ENCODE data around the gene TNS4.

Gene TNS4

DNA sequence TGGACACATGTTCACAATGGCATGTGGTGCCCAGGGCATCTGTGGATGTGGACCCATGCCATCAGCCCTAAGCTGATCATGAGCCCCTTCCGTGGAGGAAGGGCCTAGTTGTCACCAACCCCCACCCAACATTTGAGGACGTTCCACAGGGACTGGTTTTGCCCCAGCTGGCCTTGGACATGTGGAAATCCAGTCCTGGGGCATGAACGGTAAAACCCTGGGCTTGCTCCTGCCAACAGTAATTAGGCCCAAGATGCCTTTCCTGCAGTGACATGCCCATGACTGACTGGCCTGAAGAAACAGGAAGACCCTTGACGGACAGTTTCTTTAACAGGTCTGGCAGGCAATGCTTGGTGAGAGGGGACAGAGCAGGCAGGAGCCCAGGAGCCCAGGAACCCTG is 7.7 kb downstream of the TNS4 start:
- no peak for DNase-seq (ENCODE audit: low read depth)

GRCh38 chr17:40491486-40491885 is 9.9 kb downstream of the TNS4 start:
- DNase-seq (ENCODE audit: low read depth), result no peak

GRCh38 chr17:40490982-40491381 is 10.4 kb downstream of the TNS4 start:
- no peak for DNase-seq (ENCODE audit: low read depth)

GRCh38 chr17:40490289-40490853 is 11.1 kb downstream of the TNS4 start:
- peak; percentile 10 for DNase-seq (ENCODE audit: low read depth)

GRCh38 chr17:40487371-40488020 is 13.9 kb downstream of the TNS4 start:
- DNase-seq (ENCODE audit: low read depth), result no peak

GRCh38 chr17:40486522-40487370 is 14.7 kb downstream of the TNS4 start:
- DNase-seq (ENCODE audit: low read depth), result no peak

DNA sequence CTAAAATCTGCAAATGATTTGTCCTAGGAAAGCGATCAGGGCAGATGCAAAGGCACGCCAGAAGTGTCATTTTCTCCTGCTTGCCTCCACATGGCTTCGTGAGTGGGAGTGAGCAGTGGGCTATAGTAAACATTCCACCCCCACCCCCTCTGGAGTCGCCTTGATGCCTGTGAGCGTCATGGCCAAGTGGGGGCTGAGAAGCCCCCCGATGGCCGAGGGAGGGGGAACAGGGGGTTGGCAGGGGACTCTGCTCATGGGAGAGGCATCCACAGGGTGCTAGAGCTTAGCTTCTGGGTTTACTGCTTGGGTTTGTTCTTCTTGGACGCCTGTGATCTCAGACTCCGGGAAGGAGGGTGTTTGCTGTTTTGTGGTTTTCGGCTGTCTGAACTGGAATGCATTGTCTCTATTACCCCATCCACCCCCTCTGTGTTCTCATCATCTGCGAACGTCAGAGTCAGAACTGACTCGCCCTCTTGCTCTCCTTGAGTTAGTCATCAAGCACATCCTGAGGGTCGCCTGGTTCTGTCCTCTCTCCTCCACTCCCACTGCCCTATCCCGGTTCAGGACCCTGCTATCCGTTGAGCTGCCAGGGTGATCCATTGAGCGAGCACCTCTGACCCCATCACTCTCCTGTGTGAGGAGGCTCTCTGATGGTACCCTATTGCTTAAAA is 15.4 kb downstream of the TNS4 start:
- no peak for DNase-seq (ENCODE audit: low read depth)

DNA sequence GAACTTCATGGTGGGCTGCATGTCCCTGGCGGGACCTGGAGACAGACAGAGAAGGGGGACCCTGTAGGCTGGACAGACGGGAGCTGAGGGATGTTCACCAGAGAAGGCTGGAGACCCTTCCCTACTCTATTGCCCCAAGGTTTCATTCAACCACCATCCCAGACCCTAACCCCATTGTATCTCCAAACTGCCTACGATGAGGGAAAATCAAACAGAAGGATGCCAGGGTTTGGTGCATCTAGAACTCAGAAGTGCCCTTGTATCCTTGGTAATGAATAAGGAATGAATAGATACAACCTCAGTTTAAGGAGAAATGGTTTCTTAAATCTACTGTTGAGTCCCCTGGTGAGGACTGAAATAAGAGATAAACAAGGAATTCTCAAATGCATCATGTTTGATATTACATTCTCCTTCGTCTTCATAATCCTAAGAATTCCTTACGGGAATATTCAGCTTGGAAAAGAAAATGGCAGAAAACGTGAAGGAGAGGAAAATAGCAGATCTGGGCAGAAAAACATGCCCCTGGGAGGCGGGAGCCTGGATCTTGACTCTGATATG is 16.4 kb downstream of the TNS4 start:
- DNase-seq (ENCODE audit: low read depth), result no peak

DNA sequence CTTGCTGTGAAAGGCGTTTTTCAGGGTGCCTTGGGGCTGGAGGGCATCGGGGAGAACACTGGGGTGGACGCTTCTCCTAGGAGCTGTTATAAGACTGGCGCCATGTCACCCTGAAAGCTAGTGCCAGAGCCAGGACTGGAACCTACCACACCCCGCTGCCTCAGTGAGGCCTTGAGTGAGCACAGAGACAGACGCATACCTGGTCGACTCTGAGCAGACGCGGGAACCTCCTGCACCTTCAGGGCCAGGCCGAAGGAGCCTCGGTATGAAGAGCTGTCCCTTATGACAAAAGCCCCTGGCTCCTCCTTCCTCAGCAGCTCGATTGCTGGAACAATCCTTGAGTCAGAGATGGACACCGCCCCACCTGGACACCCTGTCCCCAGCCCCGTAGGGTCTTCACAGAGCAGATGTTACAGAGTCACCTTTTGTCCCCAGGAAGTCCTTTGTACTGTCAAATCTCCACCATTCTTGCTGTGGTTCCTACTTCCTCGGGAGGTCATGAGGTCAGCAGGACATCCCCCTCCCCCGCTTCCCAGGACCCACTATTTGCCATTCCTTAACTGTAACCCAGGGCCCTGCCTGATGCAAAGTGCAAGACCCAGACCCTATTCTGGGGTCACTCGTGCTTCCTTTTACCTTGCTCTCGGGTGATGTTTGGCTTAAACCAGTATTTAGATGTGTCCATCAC is 17.0 kb downstream of the TNS4 start:
- DNase-seq (ENCODE audit: low read depth), result no peak

GRCh38 chr17:40483679-40484078 is 17.7 kb downstream of the TNS4 start:
- DNase-seq (ENCODE audit: low read depth), result no peak

DNA sequence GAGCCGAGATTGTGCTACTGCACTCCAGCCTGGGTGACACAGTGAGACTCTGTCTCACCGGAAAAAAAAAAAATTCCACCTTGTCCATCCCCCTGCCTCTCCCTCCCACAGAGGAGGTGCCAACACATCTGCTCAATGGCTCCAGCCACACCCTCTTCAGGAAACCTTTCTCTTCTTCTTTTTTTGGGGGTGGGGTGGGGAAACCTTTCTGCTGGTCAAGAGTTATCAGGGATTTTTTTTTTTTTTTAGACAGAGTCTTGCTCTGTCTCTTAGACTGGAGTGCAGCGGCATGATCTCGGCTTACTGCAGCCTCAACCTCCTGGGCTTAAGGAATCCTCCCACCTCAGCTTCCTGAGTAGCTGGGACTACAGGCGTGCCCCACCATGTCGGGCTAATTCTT is 18.7 kb downstream of the TNS4 start:
- DNase-seq (ENCODE audit: low read depth), result no peak

- no peak for DNase-seq (ENCODE audit: low read depth)
Observed at GRCh38 chr17:40481106-40481505, 20.3 kb downstream of the TNS4 start.

DNA sequence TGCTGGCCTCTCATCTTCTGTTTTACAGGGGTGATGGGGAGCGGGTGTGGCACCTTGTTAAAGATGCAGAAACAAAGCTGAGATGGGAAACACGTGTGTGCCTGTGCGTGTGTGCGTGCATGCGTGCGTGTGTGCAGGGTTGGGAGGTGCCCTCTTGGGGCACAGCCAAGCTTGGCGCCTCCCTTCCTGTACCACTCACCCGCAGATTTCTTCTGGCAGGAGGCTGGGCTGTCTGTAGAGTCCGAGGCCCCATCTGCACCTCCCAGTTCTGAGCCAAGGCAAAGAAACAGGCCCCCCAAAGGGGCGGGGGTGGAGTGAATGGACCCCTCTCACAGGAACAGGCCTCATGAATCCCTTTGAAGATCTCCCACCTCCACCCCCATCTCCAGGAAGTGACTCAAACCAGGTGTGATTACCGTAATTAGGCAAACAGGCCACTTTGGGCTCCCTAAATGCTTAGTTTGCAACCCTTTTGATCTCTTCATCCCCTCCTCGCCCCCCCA is 20.9 kb downstream of the TNS4 start:
- peak; percentile 60 for DNase-seq (ENCODE audit: low read depth)

DNA sequence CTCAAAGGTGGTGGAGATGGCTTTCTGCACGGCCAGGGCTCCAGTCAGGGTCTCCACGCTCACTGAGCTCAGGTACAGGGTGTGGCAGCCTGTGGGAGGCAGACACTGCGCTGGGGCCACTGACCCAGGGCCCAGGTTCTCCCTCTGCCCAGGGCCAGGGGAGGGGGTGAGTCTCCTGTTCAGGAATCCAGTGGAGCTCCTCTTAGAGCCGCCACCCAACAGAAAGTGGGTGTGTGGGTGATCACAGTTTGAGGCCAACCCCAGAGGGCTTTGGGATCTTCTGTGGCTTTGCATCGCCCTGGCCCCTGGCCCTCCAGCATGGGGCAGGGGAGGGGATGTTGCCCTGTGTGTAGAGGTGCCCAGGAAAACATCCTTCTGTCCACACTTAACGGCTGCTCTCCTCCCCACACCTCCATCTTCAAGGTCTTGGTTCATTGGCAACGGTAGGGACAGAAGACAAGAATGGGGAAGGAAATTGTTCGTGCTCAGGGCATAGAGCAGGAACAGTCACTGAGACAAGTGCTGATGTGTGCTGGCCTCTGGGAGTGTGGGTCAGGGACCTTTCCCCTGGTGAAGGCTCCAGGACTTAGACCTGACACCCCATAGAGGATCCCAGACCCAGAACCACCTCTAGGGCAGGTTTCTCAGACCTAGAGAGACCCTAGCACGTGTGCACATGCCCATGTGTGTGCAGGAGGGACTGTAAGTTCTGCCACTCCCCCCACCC is 21.5 kb downstream of the TNS4 start:
- no peak for DNase-seq (ENCODE audit: low read depth)

DNA sequence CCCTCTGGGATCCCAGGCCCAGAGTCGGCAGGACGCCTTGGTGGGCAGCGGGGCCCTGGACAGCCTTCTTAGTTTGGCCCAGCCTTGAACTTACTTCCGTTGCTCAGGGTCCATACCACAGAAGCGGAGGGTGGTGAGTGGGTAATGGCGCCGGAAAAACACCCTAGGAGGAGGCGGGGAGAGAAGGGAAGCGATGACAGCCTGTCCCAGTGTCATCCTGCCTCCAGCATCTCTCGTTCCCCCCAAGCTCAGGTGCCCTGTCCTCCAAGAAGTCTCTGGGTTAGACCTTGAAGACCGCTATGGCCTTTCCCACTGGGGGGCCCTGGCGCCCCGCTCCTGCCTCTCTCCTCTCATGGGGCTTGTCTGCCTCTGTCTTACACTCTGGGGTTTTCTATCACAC is 22.9 kb downstream of the TNS4 start:
- no peak for DNase-seq (ENCODE audit: low read depth)

DNA sequence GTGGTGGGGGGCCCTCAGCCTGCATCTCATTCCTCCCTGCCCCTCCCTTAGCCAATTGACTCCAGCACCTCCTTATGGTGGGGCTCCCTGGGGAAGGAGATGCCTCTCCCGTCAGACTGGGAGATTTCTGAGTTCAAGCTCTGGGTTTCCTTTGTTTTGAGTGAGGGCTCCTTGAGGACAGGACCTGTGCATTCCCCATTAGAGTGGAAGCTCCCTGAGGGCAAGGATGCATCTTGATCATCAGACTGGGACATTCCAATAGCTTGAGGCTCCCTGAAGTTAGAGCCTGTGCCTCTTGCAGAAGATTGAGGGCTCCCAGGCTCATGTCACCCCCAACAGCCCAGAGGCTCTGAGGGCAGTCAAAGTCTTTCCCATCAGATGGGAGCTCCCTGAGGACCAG is 23.6 kb downstream of the TNS4 start:
- DNase-seq (ENCODE audit: low read depth), result no peak

GRCh38 chr17:40475234-40475908 is 26.1 kb downstream of the TNS4 start:
- DNase-seq (ENCODE audit: low read depth), result no peak

DNA sequence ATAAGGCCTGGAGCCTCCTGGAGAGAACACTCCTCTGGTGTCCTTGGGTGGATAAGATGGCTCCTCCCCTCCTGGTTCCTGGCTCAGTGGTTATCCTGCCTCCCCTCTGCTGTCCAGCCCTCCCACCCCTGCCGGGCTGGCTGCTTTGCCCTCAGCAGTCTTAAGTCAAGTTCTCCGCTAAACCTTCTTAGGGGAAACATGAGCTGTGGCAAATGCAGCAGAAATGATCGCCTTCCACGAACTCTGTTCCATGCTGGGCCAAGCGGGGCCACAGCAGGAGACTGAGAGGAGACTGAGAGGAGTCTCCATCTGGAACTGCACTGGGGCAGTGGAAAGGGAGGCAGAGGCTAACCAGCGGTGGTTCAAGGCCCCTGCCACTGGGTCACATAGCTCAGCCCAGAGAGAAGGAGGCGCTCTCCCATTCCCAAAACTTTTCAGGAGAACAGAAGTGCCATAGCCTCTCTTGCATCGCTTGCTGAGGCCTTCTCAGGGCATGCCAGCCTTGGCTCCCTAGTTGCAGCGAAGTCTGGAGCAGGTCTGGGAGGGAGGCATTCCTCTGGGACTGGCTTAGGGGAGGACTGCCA is 26.9 kb downstream of the TNS4 start:
- no peak for DNase-seq (ENCODE audit: low read depth)

- no peak for DNase-seq (ENCODE audit: low read depth)
Observed at GRCh38 chr17:40473573-40474365, 27.7 kb downstream of the TNS4 start.

Data from activated T-cell treated with anti-CD3 and anti-CD28 coated beads for 1 hour (primary cell).